ENCODE data around the gene SUSD1.

SUSD1 gene

GRCh38 chr9:112031400-112031799 is 143.7 kb downstream of the SUSD1 start:
- no peaks in the 10 kb centered on the region for H4K20me1 ChIP-seq (ENCODE audit: insufficient read depth, low read length, poor library complexity, severe bottlenecking)
- H3F3A ChIP-seq (ENCODE audit: low read depth): no peaks in the 10 kb centered on the region
- H3K4me1 ChIP-seq (ENCODE audit: insufficient read depth, low read length, poor library complexity, severe bottlenecking): no peaks in the 10 kb centered on the region
- TF ChIP-seq EZH2phosphoT487 (IDR thresholded peaks at IDR 0.05; ENCODE audit: borderline replicate concordance) (no peak), CTCF (conservative IDR thresholded peaks at IDR 0.05; ENCODE audit: low read length) (no peak)
- no peak overlapping the region for H3K4me3 ChIP-seq (ENCODE audit: low read length, poor library complexity, severe bottlenecking)
- H2AFZ ChIP-seq (ENCODE audit: low read length): no peak overlapping the region
- no peak overlapping the region for H3K9ac ChIP-seq (ENCODE audit: low read depth, low read length, poor library complexity, severe bottlenecking)
- H3K4me2 ChIP-seq (ENCODE audit: low read depth, low read length, poor library complexity, severe bottlenecking): no peak overlapping the region
- no peaks in the 10 kb centered on the region for H3K9me3 ChIP-seq (ENCODE audit: insufficient read depth, low read depth, low read length)
- H3K79me2 ChIP-seq (ENCODE audit: insufficient read depth, low read length): no peaks in the 10 kb centered on the region
- H3K27me3 ChIP-seq (ENCODE audit: insufficient read depth, low read length, poor library complexity, severe bottlenecking): peaks cover 15% of the 10 kb centered on the region
- H3K36me3 ChIP-seq (ENCODE audit: insufficient read depth, low read length): no peaks in the 10 kb centered on the region
- H3K9me2 ChIP-seq (replicated peaks; ENCODE audit: low read depth, low read length): no peaks in the 10 kb centered on the region

GRCh38 chr9:112029921-112030444 is 145.1 kb downstream of the SUSD1 start:
- H3K79me2 ChIP-seq (ENCODE audit: insufficient read depth, low read length): no peaks in the 10 kb centered on the region
- no peaks in the 10 kb centered on the region for H3K36me3 ChIP-seq (ENCODE audit: insufficient read depth, low read length)
- no peaks in the 10 kb centered on the region for H3K9me3 ChIP-seq (ENCODE audit: insufficient read depth, low read depth, low read length)
- TF ChIP-seq CTCF (conservative IDR thresholded peaks at IDR 0.05; ENCODE audit: low read length) (no peak), EZH2phosphoT487 (IDR thresholded peaks at IDR 0.05; ENCODE audit: borderline replicate concordance) (no peak)
- H3K9ac ChIP-seq (ENCODE audit: low read depth, low read length, poor library complexity, severe bottlenecking): no peak overlapping the region
- no peak overlapping the region for H2AFZ ChIP-seq (ENCODE audit: low read length)
- H3K27me3 ChIP-seq (ENCODE audit: insufficient read depth, low read length, poor library complexity, severe bottlenecking): peaks cover 5% of the 10 kb centered on the region
- no peaks in the 10 kb centered on the region for H3F3A ChIP-seq (ENCODE audit: low read depth)
- H4K20me1 ChIP-seq (ENCODE audit: insufficient read depth, low read length, poor library complexity, severe bottlenecking): no peaks in the 10 kb centered on the region
- no peaks in the 10 kb centered on the region for H3K4me1 ChIP-seq (ENCODE audit: insufficient read depth, low read length, poor library complexity, severe bottlenecking)
- no peak overlapping the region for H3K4me3 ChIP-seq (ENCODE audit: low read length, poor library complexity, severe bottlenecking)
- H3K9me2 ChIP-seq (replicated peaks; ENCODE audit: low read depth, low read length): no peaks in the 10 kb centered on the region
- H3K4me2 ChIP-seq (ENCODE audit: low read depth, low read length, poor library complexity, severe bottlenecking): no peak overlapping the region

- Histone ChIP-seq H3K4me3 (ENCODE audit: low read length, poor library complexity, severe bottlenecking) (no peak overlapping the region), H3K36me3 (ENCODE audit: insufficient read depth, low read length) (no peaks in the 10 kb centered on the region), H3K4me2 (ENCODE audit: low read depth, low read length, poor library complexity, severe bottlenecking) (no peak overlapping the region), H3K4me1 (ENCODE audit: insufficient read depth, low read length, poor library complexity, severe bottlenecking) (no peaks in the 10 kb centered on the region), H4K20me1 (ENCODE audit: insufficient read depth, low read length, poor library complexity, severe bottlenecking) (no peaks in the 10 kb centered on the region), H2AFZ (ENCODE audit: low read length) (no peak overlapping the region), H3K79me2 (ENCODE audit: insufficient read depth, low read length) (no peaks in the 10 kb centered on the region), H3K9ac (ENCODE audit: low read depth, low read length, poor library complexity, severe bottlenecking) (no peak overlapping the region), H3K27me3 (ENCODE audit: insufficient read depth, low read length, poor library complexity, severe bottlenecking) (no peaks in the 10 kb centered on the region), H3F3A (ENCODE audit: low read depth) (no peaks in the 10 kb centered on the region), H3K9me2 (replicated peaks; ENCODE audit: low read depth, low read length) (no peaks in the 10 kb centered on the region), H3K9me3 (ENCODE audit: insufficient read depth, low read depth, low read length) (no peaks in the 10 kb centered on the region)
- TF ChIP-seq CTCF (conservative IDR thresholded peaks at IDR 0.05; ENCODE audit: low read length): no peak
- no peak for TF ChIP-seq EZH2phosphoT487 (IDR thresholded peaks at IDR 0.05; ENCODE audit: borderline replicate concordance)
These were observed 146.6 kb downstream of the SUSD1 start for GRCh38 chr9:112028242-112029221.

Measured in Loucy (cell line).